Activated CD4-positive, alpha-beta T cell treated with anti-CD3 and anti-CD28 coated beads for 24 hours (primary cell): ENCODE measurements around the gene MTCL1.
A peak's percentile ranks its signal among the peaks of the same experiment; 100 is the strongest.

ENCODE experiments used
- DNase-seq, 2 donors: peaks; one replicate each; pipeline ENCODE4 v3.0.0-alpha.2; 2020; ENCODE audit warnings: low read depth in 2 of 2

The MTCL1 gene

DNA sequence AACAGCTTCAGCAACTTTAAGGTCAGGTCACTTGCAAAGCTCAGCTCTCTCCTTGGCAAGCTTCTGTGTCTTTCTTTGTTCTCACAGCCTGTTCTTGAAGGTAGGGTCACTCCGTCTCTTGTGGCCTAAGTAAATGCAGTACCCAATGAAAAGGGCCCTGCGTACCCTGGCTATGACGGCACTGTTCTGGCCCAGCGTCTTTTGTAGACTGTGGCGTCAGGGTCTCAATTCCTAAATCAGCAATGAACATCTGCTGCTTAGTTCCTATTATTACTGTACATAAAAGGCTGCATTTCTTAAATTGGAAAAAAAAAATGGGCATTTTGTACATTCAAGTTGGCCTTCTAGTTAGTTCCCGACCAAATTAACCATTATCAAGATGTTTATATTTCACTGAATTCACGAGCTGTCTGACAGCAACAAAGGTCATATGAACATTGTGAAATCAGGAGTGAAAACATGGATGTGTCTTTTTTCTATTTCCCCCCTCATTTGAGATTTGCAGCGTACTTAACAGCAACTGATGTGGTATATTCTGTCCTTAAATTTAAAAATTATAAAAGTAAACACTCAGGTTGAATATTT lies 17.0 kb upstream of the MTCL1 start:
- DNase-seq, result no peak

DNA sequence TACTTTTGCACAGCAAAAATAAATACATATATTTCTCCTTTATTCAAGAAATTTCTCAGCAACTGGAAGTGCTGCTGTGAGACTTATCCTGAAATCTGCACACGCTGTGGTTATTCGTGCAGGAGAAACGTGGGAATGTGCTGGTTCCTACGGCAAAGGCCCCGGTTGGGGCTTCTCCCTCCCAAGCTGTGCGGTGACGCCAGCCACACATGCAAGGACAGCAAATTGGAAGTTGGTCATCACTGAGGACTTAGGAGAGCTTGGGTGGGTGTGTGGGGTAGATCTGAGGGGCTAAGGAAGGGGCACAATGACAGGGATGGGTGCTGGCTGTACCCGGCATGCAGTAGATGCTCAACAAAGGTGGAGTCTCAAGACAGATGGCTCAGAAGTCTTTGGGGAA lies 16.5 kb upstream of the MTCL1 start:
- DNase-seq, result no peak

DNA sequence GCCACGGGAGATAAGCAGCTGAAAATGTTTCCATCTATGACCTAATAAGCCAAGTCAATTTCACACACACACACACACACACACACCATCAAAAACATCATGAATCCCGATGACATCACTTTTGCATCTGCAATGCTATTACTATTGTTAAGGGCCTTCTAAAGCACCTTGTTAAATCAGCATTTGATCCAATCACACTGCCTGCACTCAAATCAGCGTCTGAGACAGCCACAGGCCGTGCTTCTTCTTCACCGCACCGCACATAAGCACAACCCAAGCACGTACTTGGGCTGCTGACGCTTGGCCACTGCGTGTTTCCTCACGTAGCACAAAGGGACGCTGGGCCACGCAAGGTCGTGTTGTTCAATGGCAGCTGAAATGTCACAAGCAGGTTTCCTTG lies 15.8 kb upstream of the MTCL1 start:
- DNase-seq, result no peak

DNA sequence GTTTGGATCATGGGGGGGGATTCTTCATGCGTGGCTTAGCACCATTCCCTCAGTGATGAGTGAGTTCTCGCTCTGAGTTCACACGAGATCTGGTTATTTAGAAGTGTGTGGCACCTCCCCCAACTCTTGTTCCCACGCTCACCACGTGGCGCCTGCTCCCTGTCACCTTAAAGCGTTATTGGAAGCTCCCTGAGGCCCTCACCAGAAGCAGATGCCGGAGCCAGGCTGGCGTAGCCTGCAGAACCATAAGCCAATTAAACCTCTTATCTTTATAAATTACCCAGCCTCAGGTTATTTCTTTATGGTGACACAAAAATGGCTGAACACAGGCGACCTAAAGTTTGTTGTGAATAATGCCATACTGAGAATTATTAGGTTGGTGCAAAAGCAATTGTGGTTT lies 10.5 kb upstream of the MTCL1 start:
- DNase-seq, result no peak

DNA sequence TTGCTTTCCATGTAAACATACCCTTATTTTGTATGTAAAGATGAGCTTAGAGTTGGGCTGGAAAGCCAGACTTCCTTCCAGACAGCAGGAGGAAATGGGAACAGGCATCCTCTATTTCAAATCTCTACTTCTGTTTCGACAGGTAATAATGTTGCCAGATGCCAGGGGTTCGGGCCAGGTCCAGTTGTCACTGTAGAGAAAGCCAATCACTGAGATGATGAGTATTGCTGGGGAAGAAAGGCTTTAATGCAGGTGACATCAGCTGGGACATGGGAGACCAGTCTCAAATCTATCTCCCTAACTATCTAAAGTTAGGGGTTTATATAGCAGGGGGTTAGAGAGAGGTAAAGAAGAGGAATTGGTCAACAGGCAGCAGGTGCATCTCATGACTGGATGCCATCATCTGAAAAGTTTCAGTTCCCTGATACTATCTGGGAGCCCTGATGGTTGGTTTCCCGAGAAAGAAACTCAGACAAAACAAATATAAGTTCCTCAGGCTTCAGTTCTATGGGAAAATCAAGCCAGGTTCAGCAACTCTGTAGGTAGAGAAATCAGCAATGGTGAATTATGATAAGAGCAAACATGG lies 9.3 kb upstream of the MTCL1 start:
- DNase-seq, result no peak

DNA sequence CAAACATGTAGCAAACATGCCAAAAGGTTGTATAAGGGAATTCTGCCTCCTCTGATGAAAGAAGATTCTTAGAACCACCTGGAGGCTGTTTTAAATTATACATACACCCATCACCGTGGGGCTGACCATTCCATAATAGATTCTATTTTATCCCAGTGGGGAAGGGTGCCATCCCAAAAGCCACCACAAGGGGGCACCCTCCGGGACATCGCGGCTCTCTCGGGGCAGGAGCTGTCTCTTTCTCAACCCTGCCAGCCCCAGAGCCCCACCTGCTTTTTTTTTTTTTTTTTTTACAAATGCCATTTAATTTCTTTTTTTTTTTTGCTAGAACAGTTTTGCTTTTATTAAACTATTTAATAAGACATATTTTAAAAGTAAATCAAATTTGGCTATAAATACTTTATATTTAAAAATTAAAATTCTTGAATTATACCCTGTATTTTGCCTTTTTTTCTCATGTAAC lies 8.6 kb upstream of the MTCL1 start:
- peak; percentile 65 to 69 for DNase-seq

DNA sequence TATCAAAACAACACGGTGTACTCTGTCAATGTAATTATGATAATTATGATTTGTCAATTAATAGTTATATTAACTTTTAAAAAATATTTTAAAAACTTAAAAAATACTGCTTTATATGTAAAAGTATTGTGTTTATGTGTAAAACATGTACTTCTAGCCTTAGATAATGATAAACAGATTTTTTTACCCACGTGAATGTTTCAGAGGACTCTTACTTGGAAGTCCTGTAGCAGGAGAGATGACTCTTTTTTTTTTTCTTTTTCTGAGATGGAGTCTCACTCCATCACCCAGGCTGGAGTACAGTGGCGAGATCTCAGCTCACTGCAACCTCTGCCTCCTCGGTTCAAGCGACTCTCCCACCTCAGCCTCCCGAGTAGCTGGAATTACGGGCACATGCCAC lies 6.2 kb upstream of the MTCL1 start:
- DNase-seq, result no peak

DNA sequence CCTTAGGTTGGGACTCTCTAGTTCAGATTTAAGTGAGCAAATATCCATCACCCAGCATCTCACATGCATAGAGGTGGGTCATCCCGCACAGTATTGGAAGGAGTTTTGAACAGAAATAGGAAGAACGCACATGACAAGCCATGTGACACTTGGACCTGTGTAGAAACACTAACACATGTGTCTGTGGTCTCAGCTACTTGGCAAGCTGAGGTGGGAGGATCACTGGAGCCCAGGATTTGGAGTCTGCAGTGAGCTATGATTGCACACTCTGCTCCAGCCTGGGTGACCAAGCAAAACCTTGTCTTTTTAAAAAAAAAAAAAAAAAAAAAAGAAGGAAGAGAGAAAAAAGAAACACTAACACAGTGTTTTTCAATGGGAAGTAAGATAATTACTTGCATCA lies 5.4 kb upstream of the MTCL1 start:
- no peak for DNase-seq

DNA sequence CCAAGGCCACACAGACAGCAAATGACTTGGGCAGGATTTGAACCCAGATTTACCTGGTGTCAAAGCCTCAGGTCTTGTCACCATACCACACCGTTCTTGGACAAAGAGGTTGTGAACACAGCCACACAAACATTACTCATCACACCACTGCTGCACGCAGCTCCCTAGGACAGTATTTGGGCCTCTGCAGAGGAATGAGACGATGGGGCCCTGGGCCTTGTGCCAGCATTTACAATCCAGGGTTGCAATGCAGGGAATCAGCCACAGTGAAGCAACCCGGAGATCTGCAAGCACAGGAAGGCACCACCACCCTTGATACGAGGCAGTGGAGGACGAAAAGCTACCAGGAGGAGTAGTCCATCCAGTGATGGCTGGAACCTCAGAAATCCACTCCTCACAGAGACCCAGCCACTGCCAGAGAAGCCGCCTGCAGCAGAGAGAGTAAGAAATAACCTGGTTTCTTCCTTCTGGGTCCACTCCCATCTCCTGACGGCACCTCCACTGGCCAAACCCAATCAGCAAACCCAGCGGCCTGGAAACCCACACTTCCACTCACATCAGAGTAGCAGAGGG lies 3.7 kb upstream of the MTCL1 start:
- DNase-seq, result no peak

DNA sequence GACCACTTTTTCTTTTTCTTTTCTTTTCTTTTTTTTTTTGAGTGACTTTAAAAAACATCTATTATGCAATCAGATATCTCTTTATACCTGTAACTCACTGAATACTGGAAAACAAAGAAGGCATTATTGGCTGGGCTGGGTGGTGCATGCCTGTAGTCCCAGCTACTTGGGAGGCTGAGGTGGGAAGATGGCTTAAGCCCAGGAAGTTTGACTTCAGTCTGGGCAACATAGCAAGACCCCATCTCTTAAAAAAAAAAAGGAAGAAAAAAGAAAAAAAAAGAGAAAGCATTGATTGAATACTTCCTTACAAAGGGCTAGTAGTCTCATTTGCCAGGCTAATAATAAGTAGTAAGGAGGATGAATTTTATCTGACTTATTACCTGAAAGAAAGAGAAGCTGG lies 2.7 kb upstream of the MTCL1 start:
- DNase-seq, result no peak

DNA sequence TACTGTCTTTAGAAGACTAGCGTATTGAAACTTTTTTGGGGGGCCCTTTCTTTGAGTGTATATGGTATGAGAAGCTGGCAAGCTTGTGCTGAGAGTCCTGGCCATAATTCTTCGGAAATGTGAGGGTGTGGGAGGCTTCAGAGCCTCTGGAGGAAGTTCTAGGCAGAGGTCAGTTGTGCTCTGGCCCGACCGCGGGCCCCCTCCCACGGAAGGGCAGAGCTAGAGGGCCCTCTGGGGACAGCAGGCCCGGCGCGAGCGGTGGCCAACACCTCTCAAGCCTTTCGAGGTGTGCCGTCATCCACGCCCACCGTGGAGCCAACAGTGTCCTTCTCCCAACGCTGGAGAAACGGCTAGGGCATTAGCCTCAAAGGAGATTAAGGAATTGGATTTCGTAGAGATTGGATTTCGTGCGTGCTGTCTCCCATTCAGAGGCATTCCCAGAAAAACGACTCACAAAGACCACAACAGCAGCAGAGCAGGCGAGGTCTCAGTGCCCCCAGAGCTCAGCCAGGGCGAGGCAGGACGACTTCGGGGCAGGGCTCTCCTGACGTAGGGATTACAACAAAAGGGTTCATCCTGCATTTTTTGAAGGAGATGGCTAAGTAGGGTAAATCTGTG lies 2.2 kb upstream of the MTCL1 start:
- no peak for DNase-seq

DNA sequence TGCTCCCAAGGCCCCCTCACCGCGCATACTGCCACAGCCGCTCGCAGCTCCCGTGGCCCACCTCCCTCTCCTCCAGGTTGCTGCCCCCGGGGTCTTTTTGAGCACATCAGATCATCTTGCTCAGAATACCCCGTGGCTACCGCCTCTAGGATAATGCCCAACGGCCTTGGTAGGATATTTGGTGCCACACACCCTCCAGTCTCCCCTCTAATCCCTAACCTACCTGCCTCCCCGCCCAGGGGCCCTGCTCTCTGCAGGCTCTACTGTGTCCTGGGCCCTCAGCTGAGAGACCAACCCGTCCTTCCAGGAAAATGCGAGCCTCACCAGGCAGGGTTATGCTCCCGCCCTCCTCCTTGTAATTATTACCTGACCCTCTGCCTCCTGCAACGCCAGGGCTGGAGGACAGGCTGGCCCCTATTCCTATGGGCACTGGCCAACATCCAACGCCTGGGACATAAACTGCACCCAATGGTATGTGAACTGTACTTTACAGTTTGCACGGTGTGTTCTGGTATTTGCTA lies 1.5 kb upstream of the MTCL1 start:
- no peak for DNase-seq

DNA sequence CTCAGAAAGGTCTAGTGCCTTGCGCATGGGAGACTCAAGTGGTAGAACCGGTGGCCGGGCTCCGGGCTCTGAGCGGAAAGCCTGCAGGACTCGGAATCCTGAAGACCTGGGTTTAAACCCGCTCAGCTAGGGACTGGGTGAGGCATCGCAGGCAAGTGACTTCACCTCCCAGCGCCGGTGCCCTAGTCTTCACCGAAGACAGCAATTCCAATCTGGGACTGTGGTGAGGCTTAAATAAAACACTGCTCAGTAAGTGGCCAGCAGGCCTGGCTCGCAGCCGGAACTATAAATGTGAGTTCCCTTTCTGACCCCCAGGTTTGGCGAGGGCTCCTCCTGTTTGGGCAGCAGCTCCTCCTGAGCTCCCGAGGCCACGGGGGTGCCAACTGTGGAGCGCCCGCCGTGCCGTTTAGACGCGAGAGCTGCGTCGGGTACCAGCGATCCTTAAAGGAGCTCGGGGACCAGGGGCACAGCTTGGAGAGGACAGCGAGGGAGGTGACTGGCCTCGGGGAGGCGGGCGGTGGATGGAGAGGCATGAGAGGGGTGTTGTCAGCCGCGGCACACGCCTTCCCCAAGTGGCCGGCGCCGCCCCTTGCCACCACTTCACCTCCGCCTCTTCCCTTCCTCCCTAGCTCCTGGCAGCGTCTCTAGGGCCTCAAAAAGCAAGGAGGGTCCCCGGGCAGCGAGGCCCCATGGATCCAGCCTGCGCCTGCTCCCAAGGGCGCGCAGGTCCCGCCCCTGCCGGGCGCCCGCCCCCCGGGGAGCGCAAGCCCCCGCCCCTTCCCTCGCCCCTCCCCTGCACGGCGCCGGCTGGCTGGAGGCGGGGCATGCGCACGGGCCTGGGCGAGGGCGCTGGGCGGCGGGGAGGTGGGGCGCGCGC lies 757 bp upstream of the MTCL1 start:
- peak; percentile 80 to 81 for DNase-seq

DNA sequence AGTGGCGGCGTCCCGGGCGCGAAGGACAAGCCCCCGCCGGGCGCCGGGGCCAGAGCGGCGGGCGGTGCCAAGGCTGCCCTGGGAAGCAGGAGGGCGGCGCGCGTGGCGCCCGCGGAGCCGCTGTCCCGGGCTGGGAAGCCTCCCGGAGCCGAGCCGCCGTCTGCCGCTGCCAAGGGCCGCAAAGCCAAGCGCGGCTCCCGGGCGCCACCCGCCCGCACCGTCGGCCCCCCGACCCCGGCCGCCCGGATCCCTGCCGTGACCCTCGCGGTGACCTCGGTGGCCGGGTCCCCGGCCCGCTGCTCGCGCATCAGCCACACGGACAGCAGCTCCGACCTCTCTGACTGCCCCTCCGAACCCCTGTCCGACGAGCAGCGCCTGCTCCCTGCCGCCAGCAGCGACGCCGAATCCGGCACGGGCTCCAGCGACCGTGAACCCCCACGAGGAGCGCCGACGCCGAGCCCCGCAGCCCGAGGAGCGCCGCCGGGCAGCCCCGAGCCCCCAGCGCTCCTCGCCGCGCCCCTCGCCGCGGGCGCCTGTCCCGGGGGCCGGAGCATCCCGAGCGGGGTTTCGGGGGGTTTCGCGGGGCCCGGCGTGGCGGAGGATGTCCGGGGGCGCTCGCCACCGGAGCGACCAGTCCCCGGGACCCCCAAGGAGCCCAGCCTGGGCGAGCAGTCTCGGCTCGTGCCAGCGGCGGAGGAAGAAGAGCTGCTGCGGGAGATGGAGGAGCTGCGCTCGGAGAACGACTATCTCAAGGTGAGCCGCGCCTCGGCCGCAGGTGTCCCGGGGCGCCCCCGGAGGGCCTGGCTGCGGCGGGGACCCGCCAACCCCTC lies 820 bp downstream of the MTCL1 start:
- DNase-seq, result no peak

DNA sequence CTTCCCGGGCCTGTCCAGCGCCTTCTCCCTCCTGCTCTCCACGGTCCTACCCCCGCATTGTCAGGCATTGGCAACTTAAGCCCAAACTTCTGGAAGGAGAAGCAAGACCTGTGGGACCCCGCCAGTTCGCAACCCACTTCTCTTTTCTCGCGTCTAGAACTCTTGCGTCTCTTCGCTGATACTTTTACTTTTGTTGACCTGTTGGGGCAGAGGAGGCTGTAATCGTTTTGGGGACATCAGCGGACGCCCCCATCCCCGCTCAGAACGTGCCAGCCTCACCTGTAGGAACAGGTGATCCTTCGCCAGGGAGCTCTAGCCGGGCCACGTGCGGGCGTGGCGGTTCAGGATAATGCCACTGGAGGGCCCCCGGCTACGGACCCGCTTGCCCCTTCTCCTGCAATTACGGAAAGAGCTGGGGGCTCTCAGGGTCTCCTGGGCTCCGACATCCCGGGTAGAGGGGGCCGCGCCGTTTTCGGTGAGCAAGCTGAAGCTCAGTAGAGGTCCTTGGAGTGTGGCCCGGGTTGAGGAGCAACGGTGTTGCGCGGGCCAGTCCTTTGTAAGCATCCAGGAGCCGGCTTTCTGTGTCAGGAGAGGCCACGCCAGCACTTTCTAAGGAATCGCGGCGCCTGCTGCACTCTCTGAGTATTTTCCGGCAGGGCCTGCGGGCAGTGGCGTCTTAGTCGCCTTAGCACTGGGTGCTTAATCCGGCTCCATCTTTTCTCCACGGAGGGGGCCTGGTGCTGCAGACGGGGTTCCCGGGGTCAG lies 1.6 kb downstream of the MTCL1 start:
- no peak for DNase-seq

DNA sequence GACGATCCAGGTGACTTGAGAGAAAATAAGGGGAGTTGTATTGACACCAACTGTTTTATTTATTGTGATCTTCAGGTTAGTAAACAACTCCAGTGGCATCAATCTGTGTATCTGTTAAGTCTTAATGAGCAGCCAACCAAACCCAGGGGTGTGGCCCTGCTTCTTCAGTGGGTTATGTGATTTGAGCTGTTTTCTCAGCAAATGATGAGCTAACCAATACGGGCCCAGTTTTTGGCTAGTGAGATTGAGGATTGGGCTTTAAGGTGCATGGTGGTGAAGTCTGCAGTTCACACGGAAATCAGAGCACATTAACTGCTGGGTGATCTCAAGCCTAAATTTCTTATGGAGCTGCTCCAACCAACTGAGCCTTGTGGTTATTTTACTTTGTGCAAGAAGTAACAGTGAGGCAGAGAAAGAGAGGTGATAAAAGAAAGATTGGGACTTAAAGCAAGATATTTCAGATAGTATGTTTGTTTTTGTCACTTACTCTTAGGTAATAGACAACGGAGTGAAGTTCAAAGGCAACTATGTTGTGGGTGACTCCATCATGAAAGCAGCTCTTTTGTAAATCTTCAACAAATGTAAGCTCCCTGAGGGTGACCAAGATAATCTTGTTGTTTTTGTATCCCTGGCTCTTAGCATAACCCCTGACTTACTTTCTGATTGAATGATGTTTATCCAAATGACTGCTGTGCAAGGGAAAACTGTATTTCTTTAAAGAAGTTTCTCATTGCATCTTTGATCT lies 2.4 kb downstream of the MTCL1 start:
- DNase-seq, result no peak

DNA sequence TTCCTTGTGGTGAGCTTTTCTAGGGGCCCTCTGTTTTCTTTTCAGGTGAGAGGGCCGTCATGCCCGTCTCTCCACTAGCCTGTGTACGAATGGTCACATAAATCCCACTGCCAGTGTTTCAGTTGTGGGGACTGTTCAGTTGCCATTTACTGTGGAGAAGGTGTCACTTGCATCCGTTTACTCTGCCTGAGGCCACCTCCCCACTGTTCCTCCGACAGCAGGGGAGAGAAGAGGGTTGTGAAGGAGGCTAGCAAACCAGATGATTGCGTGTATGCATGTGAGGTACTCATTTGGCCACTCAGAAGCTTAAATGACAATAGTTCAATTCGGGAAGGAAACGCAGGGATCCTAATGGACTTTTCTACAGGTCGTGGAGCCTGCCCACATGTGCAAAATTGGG lies 3.3 kb downstream of the MTCL1 start:
- no peak for DNase-seq

DNA sequence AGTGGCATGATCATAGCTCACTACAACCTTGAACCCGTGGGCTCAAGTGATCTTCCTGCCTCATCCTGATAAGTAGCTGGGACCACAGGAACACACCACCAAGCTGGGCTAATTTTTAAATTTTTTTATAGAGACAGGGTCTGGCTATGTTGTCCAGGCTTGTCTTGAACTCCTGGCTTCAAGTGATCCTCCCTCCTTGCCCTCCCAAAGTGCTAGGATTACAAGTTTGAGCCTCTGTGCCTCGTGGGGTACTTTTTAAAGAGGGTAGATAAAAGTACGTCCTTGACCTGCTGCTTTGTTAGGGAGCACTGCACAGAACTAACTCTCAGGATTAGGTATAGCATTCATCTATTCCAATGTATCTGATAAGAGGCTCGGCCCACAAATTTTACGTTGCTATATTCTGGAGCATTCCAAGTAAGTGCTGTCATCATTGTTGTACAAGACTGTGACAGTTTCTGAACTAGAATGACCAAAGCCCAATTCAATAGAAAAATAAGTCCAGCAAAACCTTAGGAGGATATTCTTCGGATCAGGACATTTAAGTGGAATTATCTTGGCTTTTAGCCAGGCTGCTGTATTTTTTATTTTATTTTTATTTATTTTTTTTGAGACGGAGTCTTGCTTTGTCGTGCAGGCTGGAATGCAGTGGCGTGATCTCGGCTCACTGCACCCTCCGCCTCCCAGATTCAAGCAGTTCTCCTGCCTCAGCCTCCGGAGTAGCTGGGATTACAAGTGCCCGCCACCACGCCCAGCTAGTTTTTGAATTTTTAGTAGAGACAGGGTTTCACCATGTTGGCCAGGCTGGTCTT lies 4.1 kb downstream of the MTCL1 start:
- no peak for DNase-seq

DNA sequence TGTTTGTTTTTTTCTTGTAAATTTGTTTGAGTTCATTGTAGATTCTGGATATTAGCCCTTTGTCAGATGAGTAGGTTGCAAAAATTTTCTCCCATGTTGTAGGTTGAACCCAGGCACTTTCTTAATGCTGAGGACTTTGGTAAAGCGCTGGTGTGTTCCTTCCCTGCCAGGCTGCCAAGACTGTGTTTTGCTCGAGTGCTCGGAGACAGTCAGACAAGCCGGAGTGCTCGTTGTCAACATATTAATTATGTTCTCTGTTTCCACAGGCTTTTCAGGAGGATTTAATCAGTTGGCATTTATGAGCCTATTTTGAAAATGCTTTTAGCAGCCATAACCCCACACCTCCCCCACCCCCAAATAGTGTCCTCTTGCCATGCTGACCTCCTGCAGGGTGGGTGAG lies 6.4 kb downstream of the MTCL1 start:
- DNase-seq, result no peak
